Neural crest cell (in vitro differentiated cells): Measurements from ENCODE around the gene PRAF2. TPM values are rescaled to one million over a fixed set of nuclear protein-coding genes. Genes with fewer than 3 reads are reported as not detected.
A peak's percentile ranks its signal among the peaks of the same experiment; 100 is the strongest.

ENCODE experiments used
- DNase-seq: peaks from one replicate; pipeline ENCODE4 v3.0.0; 2021; ENCODE audit warnings: low read depth, mixed read lengths, low spot score
- H3K27ac Mint-ChIP-seq: one replicate; pipeline ENCODE4 v1.8.0; 2021; ENCODE audit warnings: mild to moderate bottlenecking, mixed read lengths; ENCODE audit not compliant: unreplicated experiment
- H3K27me3 Mint-ChIP-seq: 2 replicates; pipeline ENCODE4 v1.8.0; 2021; ENCODE audit warnings: low read depth, mild to moderate bottlenecking, mixed read lengths
- H3K36me3 Mint-ChIP-seq: 2 replicates; pipeline ENCODE4 v1.8.0; 2021; ENCODE audit warnings: low read depth, mild to moderate bottlenecking, mixed read lengths
- H3K4me1 Mint-ChIP-seq: 2 replicates; pipeline ENCODE4 v1.8.0; 2021; ENCODE audit warnings: mixed read lengths
- H3K4me3 Mint-ChIP-seq: one replicate; pipeline ENCODE4 v1.8.0; 2021; ENCODE audit warnings: mild to moderate bottlenecking, mixed read lengths
- H3K9me3 Mint-ChIP-seq: 2 replicates; pipeline ENCODE4 v1.8.0; 2021; ENCODE audit warnings: mixed read lengths
- CTCF ChIP-seq: fragments of 200-600 bp; sonication (generic); conservative IDR thresholded peaks from 2 replicates; pipeline ENCODE4 v1.5.0; 2021; ENCODE audit warnings: antibody characterized with exemption, mild to moderate bottlenecking
- total RNA-seq: library from RNA; stranded (reverse); gene quantifications from 2 replicates; pipeline ENCODE4 v1.2.1, GENCODE V29; 2021

The PRAF2 gene
- total RNA-seq, 1 donor from 2014 or later, result 33.7 TPM

DNA sequence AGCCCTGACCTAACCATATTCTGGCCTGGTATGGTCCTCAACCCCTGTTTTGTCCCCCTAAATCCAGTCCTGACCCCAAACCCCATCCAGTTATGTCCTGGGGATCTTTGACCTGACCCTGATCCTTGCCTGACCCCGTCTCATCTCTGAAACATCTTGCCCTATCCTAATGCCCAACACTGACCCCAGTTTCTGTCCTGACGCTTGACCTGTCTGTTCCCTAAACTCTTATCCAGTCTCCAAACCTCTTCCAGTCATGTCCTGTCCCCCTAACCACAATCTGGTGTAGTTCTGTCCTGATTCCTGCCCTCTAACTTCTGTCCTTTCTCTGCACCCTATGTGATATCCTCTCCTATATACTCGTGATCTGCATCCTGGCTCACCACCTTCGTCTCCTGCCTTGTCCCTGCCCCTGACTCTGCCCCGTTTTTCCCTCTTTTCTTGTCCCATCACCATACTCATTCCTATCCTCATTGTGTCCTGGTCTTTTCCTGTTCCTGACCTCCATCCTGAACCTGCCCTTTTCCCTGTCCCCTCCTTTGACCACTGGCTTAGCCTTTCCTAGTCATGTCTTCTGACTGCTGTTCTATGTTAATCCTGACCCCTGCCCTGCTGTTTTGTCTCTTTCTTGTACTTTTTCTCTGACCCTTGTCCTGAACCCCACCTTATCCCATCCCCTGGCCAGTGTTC is 19.6 kb downstream of the PRAF2 start:
- Mint-ChIP-seq H3K4me1 (peaks cover 27% of the 10 kb centered on the region), H3K36me3 (peaks cover 8% of the 10 kb centered on the region), H3K4me3 (peak overlapping the region; percentile 85), H3K9me3 (peaks cover 16% of the 10 kb centered on the region), H3K27ac (no peak overlapping the region), H3K27me3 (peaks cover 2% of the 10 kb centered on the region)
- no peak for TF ChIP-seq CTCF
- DNase-seq, result no peak

DNA sequence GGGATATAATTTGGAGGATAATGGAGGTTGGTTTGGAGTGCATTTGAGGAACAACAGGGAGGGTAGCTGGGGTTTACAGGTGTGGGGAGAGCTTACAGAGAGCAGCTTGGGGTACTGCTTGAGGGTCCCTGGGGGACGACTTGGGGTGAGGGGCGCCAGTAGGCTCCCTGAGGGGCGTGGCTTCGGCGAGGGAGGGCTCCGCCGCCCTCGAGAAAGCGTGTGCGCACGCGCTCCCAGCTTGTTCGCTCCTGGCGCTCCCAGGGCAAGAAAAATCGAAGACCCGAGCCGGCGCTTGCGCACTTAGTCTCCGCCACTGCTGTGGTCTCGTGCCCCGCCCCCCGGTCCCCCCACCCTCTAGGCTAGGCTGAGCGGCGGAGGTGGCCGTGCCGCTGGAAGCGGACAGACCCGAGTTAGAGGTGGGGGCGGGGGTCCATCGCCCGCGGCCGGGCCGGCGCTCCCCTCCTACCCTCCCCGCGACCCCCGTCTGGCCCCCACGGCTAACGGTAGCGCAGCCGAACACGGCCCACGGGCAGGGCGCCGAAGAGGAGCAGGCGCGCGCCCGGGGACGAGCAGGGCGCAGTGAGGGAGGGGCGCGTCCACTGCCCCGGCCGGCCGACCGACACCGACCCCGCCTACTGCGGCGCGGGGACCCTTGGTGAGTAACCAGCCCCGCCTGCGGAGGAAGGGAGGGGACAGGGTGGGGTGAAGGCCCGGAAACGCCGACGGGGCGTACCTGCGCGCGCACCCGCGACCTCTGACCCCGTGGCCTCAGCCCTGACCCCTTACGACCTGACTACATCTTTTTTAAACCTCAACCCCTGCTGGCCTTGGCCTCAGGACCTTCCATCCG is 20.4 kb downstream of the PRAF2 start:
- Mint-ChIP-seq H3K27me3 (peaks cover 2% of the 10 kb centered on the region), H3K4me1 (peaks cover 27% of the 10 kb centered on the region), H3K27ac (peak overlapping the region; percentile 43), H3K36me3 (peaks cover 8% of the 10 kb centered on the region), H3K9me3 (peaks cover 16% of the 10 kb centered on the region), H3K4me3 (peak overlapping the region; percentile 85)
- peak; percentile 56 for DNase-seq
- TF ChIP-seq CTCF, result no peak

GRCh38 chrX:49043987-49044281 is 29.9 kb downstream of the PRAF2 start:
- H3K9me3 Mint-ChIP-seq, result no peaks in the 10 kb centered on the region
- no peak for DNase-seq
- TF ChIP-seq CTCF, result no peak
- peaks cover 36% of the 10 kb centered on the region for H3K4me1 Mint-ChIP-seq
- H3K27ac Mint-ChIP-seq, result peak overlapping the region; percentile 65
- H3K36me3 Mint-ChIP-seq, result peaks cover 3% of the 10 kb centered on the region
- H3K4me3 Mint-ChIP-seq, result peak overlapping the region; percentile 94
- H3K27me3 Mint-ChIP-seq, result no peaks in the 10 kb centered on the region

- peak within 1 kb of the TSS; percentile 95 for H3K4me3 Mint-ChIP-seq
- peaks cover 41% of the 10 kb centered on the region for H3K4me1 Mint-ChIP-seq
- H3K9me3 Mint-ChIP-seq, result no peaks in the 10 kb centered on the region
- no peaks in the 10 kb centered on the region for H3K27me3 Mint-ChIP-seq
- DNase-seq, result peak; percentile 82
- H3K27ac Mint-ChIP-seq, result peak within 1 kb of the TSS; percentile 95
- TF ChIP-seq CTCF, result peak; percentile 71
- H3K36me3 Mint-ChIP-seq, result peaks cover 3% of the 10 kb centered on the region
Observed at GRCh38 chrX:49043220-49043986, 30.4 kb downstream of the PRAF2 start, which contains the start of gene TFE3. Gene TFE3, minus strand, starts transcription at chrX:49043357. Its CDS starts 131 bp downstream, at chrX:49043226.

GRCh38 chrX:49042581-49043219 is 31.1 kb downstream of the PRAF2 start:
- H3K36me3 Mint-ChIP-seq, result peaks cover 6% of the 10 kb centered on the region
- no peaks in the 10 kb centered on the region for H3K27me3 Mint-ChIP-seq
- peak overlapping the region; percentile 95 for H3K4me3 Mint-ChIP-seq
- no peak for DNase-seq
- peak overlapping the region; percentile 95 for H3K27ac Mint-ChIP-seq
- H3K4me1 Mint-ChIP-seq, result peaks cover 42% of the 10 kb centered on the region
- TF ChIP-seq CTCF, result no peak
- H3K9me3 Mint-ChIP-seq, result no peaks in the 10 kb centered on the region
